Measurements from ENCODE around the gene C10orf143. TPM values are rescaled to one million over a fixed set of nuclear protein-coding genes. Genes with fewer than 3 reads are reported as not detected.

C10orf143 gene
- total RNA-seq, 1 donor from 2014 or later = 0.82 TPM

DNA sequence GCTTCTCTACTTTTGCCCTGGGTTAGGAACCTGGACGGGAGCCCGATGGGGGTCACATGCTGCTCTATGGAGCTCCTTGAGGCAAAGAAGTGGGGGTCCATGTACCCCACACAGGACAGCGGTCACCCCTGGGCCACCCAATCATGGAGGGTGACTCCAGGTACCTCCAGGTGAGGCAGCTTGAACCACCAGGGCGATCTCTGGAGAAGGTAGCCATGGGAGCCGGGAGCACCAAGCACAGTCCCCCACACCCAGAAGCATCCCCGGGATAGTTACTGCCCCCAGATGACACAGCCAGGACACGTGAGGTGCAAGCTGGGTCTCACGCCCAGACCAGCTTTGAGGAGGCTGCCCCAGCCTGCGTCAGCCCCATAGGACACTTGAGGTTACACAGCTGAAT is 58.4 kb downstream of the C10orf143 start:
- no peak for DNase-seq

GRCh38 chr10:130050721-130051120 is 59.9 kb downstream of the C10orf143 start:
- no peak for DNase-seq

DNA sequence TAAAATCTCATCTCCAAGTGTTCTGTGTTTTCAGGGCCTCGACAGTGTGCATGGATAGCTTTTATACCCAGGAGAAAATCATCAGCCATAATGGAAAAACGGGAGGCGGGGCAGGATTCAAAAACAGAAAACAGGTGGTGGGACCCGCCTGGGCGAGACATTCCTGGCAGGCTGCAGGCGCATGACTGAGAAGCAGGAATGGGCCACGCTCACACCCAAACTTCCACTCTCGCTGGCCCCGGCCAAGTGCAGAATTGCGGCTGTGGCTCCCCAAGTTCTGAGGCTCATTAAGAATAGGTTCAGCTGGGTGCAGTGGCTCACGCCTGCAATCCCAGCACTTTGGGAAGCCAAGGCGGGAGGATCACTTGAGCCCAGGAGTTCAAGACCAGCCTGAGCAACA is 60.6 kb downstream of the C10orf143 start:
- peak; percentile 59 for DNase-seq

DNA sequence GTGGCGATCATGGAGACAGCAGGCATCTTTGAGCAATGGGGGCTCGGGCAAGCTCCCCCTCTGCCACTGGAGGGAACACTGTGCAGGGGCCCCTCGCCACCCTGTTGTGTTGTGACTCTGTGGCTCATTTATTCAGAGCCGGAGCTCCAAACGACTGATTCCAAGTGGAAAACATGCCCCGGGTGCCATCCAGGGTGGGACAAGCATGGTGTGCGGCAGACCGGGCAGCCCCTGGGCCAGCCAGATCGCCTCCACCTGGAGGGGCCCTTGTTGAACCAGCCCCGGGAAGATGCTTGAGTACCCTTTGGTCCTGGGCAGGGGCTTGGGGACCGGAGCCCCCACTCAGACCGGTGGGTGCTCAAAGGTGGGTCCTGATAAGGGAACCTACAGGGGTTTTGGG is 61.4 kb downstream of the C10orf143 start:
- no peak for DNase-seq

GRCh38 chr10:130048081-130048480 is 62.5 kb downstream of the C10orf143 start:
- no peak for DNase-seq

GRCh38 chr10:130047336-130047735 is 63.3 kb downstream of the C10orf143 start:
- DNase-seq = no peak

- no peak for DNase-seq
Measured at GRCh38 chr10:130046591-130046990, 64.0 kb downstream of the C10orf143 start.

GRCh38 chr10:130045801-130046321 is 64.8 kb downstream of the C10orf143 start:
- DNase-seq = no peak

- DNase-seq = peak; percentile 45
Measured at GRCh38 chr10:130045091-130045652, 65.5 kb downstream of the C10orf143 start.

GRCh38 chr10:130044067-130045061 is 66.3 kb downstream of the C10orf143 start:
- DNase-seq = no peak

DNA sequence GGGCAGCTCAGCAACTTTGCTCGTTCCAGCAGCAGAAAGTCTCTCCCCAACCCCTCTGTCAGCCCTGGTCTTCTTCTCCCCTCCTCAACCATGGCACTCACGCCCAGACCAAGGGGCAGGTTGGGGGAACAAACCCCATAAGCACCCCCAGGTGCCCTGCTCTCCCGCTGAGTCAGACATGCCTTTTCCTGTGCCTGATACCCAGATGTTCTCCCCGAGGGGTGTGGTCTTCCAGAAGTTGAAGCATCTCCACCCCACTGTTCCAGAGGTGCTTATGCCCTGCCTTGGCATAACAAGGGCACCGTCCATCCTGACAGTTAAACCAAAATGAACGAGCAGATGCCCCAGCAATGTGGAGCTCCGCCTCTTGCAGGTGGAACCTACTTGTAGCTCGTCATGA is 67.1 kb downstream of the C10orf143 start:
- DNase-seq = no peak

GRCh38 chr10:130042381-130042780 is 68.2 kb downstream of the C10orf143 start:
- no peak for DNase-seq

DNA sequence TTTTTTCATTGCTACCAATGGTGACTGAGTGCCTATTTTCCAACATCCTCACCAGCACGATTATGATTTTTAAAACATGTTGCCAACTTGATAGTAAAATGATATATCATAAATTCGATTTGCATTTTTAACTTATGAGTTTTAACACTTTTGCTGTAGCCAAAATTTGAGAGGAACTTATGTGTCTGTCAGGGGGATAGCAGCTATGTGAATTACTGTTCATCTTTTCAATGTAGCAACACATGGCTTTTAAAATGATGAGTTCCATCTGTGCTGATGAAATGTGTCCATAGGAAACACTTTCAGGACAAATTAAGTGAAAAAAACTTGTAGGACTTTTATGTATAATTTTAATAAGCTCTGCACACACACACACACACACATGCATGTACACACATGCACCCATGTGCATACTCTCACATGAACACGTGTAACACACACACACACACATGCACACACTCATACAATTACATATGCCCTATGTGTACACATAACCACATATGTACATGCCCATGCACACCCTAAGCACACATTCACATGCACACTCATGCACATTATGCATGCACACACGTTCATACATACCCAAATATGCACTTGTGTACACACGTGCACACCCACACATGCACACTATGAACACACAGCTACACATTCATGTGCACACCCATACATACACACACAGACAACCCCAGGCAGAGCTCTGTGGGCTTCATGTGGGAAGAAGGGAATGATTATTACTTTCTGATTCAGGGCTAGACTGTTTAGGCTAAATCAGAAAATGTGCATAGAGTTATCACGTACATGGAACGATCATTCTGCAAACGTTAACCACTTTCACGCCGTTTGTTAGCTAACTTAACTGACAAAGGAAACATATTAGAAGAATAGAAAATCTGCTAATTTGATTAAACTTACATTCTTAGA is 68.9 kb downstream of the C10orf143 start:
- DNase-seq = no peak

- DNase-seq = no peak
Measured at GRCh38 chr10:130040817-130041330, 69.8 kb downstream of the C10orf143 start.

GRCh38 chr10:130040351-130040750 is 70.3 kb downstream of the C10orf143 start:
- no peak for DNase-seq

- DNase-seq = no peak
Measured at GRCh38 chr10:130039141-130039540, 71.5 kb downstream of the C10orf143 start.

DNA sequence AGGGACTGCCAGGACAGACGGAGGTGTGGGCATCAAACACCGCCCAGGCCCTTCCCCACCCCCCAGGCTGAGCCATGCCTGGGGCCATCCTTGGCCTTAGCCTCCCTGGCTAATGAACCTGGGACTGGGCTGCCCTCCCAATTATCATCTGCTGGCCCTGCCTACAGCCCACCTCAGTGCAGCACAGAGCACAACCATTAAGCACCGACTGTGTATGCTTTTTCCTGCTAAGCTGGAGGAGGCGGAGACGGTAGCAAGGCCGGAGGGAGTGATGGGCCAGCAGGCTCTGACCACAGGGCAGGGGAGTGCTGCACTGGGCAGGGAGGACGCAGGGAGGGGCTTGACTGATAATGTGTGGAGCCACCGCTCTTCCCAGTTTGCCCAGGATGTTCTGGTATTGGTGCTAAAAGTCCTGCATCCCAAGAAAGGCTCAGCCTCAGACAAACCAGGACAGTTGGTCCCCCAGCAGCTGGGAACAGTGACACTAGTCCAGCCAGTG is 72.0 kb downstream of the C10orf143 start:
- no peak for DNase-seq

DNA sequence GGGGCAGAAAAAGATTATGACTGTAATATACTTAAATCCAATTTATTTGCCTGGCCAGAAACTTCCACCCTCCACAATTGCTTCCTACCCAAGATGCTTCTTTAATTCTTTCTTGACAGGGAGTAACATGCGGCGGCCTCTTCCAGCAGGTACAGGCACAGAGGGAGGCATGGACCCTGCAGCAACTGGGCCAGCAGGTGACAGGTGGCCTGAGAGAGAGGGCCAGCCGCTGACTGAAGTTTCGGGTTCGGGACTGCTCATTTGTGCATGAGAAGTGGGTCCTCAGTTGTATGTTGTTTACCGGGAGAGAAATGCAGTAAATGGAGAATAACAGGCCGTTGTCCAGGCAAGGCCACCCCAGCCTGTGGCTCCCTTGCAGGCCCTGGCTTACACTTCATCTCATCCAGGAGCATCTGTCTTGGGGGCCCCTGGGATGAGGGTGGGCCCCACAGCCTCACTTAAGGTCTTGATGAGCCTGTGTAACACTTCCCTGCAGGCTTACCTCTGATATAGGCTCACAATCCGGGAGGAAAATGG is 72.5 kb downstream of the C10orf143 start:
- DNase-seq = no peak

- no peak for DNase-seq
Measured at GRCh38 chr10:130037169-130037661, 73.4 kb downstream of the C10orf143 start.

DNA sequence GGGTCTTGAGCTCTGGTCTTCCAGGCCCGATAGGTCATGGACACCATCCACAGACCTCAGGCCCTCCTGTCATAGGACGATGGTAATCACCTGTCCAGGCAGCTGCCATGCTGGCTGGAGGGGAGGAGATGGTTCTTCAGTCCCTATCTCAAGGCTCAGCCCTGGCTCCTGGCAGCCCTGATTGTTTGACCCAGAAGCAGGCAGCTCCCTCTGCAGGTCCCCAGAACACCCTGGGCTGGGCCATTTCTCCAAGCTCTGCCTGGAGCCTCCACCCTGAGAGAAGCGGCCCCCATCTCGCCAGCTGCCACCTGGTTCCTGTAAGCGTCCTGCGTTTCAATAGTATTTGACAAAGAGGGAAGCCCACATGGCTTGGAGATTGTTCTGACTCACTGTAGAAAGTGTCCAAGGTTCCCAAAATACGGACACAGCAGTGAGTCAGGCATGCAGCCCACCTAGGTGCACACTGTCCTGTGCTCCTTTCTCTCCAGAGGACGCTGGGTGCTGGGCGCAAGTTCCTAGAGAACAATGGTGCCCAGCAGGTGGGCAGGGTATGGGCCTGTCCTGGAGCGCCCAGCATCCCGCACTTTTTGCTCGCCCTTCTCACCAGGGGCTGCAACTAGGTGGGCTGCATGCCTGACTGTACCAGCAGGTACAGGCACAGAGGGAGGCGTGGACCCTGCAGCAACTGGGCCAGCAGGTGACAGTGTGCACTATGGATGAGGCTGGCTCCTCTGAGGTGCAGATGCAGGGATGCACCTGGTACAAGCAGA is 74.1 kb downstream of the C10orf143 start:
- no peak for DNase-seq

DNA sequence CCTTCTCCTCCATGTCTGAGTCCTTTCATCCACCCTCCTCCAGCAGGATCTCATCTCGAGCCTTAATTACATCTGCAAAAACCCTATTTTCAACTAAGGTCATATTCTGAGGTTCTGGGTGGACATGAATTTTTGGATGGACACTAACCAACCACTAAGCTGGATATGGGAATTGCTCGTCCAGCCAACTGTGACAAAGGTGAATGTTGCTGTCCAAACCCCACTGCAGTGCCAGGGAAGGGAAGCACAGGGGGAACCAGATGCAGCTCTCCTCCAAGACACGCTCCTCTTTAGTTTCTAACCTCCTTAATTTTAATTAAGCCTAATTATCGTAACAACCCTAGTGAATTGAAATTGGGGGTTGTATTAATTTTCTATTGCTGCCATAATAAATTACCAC is 81.4 kb downstream of the C10orf143 start:
- DNase-seq = no peak
